ENCODE measurements around the gene CYP2D6. TPM values are rescaled to one million over a fixed set of nuclear protein-coding genes. Genes with fewer than 3 reads are reported as not detected.

Gene CYP2D6
- total RNA-seq, 1 experiment from 2014 or later, result 2.7 TPM

DNA sequence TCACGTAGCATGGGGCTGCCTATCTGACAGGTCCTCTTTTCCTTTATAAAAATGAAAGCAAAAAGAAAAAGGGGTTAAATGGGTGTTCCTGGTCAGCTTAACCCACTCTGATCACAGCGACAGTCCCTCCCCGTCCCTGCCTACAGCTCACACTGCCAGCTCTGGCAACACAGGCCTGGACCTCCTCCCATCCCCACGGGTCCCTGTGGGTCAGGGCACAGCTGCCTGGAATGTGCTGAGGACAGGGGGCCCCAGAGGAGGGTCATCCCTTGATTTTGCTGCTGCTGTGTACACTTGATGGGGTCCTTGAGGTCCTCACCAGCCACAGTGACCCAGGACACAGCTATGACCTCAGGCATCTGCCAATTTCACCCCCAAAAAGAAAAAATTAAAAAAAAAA is 29.6 kb upstream of the CYP2D6 start:
- DNase-seq (ENCODE audit: low read depth, low spot score), result no peak
- Histone ChIP-seq H3K4me3 (ENCODE audit: low read depth in 2 of 2, low read length in 2 of 2) (no peak overlapping the region), H3K27ac (ENCODE audit: low read length) (no peak overlapping the region), H3K4me1 (ENCODE audit: control insufficient read depth, insufficient read depth, low read length) (no peaks in the 10 kb centered on the region), H3K27me3 (ENCODE audit: control insufficient read depth, insufficient read depth, low read length) (no peaks in the 10 kb centered on the region), H3K36me3 (ENCODE audit: control insufficient read depth, insufficient read depth, low read length) (peaks cover 2% of the 10 kb centered on the region; the same call in 1 of the 2 replicates), H3K9me3 (ENCODE audit: control insufficient read depth, insufficient read depth, low read depth, low read length) (no peaks in the 10 kb centered on the region)
- BruUV-seq (replicated peaks), result TSS peak; percentile 84
- POLR2A ChIA-PET, result interaction anchor here (0.7 kb wide), 1 partner anchor 198 kb away, joined by 4 read pairs; no protein-coding TSS in a partner anchor
- no peak for ATAC-seq
- in situ Hi-C loops (cut with HindIII; ENCODE audit: low pct_unique_long_range_greater_than_20kb, low sequenced_read_pairs), result no loop called here
- intact Hi-C loops (cut with micrococcal nuclease; ENCODE audit: unreplicated experiment), result no loop called here
- CTCF ChIA-PET, result no interaction called here
- TF ChIP-seq SIN3A (IDR thresholded peaks at IDR 0.05; ENCODE audit: borderline replicate concordance, insufficient read depth, low read depth, low read length) (no peak), POLR2AphosphoS5 (IDR thresholded peaks at IDR 0.05; ENCODE audit: low read depth, low read length) (no peak), TCF7L2 (IDR thresholded peaks at IDR 0.05; ENCODE audit: low read depth, low read length) (no peak)
- TF ChIP-seq, protein P1, sequence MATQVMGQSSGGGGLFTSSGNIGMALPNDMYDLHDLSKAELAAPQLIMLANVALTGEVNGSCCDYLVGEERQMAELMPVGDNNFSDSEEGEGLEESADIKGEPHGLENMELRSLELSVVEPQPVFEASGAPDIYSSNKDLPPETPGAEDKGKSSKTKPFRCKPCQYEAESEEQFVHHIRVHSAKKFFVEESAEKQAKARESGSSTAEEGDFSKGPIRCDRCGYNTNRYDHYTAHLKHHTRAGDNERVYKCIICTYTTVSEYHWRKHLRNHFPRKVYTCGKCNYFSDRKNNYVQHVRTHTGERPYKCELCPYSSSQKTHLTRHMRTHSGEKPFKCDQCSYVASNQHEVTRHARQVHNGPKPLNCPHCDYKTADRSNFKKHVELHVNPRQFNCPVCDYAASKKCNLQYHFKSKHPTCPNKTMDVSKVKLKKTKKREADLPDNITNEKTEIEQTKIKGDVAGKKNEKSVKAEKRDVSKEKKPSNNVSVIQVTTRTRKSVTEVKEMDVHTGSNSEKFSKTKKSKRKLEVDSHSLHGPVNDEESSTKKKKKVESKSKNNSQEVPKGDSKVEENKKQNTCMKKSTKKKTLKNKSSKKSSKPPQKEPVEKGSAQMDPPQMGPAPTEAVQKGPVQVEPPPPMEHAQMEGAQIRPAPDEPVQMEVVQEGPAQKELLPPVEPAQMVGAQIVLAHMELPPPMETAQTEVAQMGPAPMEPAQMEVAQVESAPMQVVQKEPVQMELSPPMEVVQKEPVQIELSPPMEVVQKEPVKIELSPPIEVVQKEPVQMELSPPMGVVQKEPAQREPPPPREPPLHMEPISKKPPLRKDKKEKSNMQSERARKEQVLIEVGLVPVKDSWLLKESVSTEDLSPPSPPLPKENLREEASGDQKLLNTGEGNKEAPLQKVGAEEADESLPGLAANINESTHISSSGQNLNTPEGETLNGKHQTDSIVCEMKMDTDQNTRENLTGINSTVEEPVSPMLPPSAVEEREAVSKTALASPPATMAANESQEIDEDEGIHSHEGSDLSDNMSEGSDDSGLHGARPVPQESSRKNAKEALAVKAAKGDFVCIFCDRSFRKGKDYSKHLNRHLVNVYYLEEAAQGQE (IDR thresholded peaks at IDR 0.05; ENCODE audit: insufficient read depth in 1 of 2, low read depth in 2 of 2, low read length in 1 of 2), result no peak
- TF ChIP-seq, protein P2, sequence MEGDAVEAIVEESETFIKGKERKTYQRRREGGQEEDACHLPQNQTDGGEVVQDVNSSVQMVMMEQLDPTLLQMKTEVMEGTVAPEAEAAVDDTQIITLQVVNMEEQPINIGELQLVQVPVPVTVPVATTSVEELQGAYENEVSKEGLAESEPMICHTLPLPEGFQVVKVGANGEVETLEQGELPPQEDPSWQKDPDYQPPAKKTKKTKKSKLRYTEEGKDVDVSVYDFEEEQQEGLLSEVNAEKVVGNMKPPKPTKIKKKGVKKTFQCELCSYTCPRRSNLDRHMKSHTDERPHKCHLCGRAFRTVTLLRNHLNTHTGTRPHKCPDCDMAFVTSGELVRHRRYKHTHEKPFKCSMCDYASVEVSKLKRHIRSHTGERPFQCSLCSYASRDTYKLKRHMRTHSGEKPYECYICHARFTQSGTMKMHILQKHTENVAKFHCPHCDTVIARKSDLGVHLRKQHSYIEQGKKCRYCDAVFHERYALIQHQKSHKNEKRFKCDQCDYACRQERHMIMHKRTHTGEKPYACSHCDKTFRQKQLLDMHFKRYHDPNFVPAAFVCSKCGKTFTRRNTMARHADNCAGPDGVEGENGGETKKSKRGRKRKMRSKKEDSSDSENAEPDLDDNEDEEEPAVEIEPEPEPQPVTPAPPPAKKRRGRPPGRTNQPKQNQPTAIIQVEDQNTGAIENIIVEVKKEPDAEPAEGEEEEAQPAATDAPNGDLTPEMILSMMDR (IDR thresholded peaks at IDR 0.05), result no peak

DNA sequence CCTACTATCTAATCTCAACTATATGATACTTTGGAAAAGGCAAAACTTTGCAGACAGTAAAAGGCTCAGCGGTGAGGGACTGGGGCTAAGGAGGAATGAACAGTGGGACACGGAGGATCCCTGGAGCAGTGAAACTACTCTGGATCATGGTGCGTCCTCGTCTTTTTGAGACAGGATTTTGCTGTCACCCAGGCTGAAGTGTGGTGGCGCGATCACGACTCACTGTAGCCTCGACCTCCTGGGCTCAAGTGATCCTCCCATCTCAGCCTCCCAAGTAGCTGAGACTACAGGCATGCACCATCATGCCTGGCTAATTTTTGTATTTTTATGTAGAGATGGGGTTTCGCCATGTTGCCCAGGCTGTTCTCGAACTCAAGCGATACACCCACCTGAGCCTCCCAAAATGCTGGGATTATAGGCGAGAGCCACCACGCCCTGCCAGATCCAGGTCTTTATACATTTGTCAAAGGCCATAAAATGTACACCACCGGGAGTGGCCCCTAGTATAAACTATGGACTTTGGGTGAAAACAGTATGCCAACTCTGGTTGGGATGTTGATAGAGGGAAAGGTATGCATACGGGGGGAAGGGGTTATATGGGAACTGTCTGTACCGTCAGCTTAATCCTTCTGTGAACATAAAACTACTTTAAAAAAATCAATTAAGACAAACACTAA is 28.0 kb upstream of the CYP2D6 start:
- in situ Hi-C loops (cut with HindIII; ENCODE audit: low pct_unique_long_range_greater_than_20kb, low sequenced_read_pairs), result no loop called here
- ATAC-seq, result no peak
- H3K36me3 ChIP-seq (ENCODE audit: control insufficient read depth, insufficient read depth, low read length), result peaks cover 2% of the 10 kb centered on the region; the same call in 1 of the 2 replicates

More for the DNA sequence above, 28.0 kb upstream of the CYP2D6 start:
- TF ChIP-seq, protein P2 (IDR thresholded peaks at IDR 0.05), result no peak
- TF ChIP-seq SIN3A (IDR thresholded peaks at IDR 0.05; ENCODE audit: borderline replicate concordance, insufficient read depth, low read depth, low read length) (no peak), POLR2AphosphoS5 (IDR thresholded peaks at IDR 0.05; ENCODE audit: low read depth, low read length) (no peak)
- TF ChIP-seq, protein P1 (IDR thresholded peaks at IDR 0.05; ENCODE audit: insufficient read depth in 1 of 2, low read depth in 2 of 2, low read length in 1 of 2), result no peak
- CTCF ChIA-PET, result no interaction called here
- Histone ChIP-seq H3K27ac (ENCODE audit: low read length) (no peak overlapping the region), H3K27me3 (ENCODE audit: control insufficient read depth, insufficient read depth, low read length) (no peaks in the 10 kb centered on the region), H3K9me3 (ENCODE audit: control insufficient read depth, insufficient read depth, low read depth, low read length) (no peaks in the 10 kb centered on the region), H3K4me1 (ENCODE audit: control insufficient read depth, insufficient read depth, low read length) (no peaks in the 10 kb centered on the region), H3K4me3 (ENCODE audit: low read depth in 2 of 2, low read length in 2 of 2) (no peak overlapping the region)
- no peak for DNase-seq (ENCODE audit: low read depth, low spot score)
- POLR2A ChIA-PET, result no interaction called here
- intact Hi-C loops (cut with micrococcal nuclease; ENCODE audit: unreplicated experiment), result no loop called here
- BruUV-seq (replicated peaks), result no TSS peak
